NCI-H2107 (cell line): ENCODE results near the gene TNRC6C.
"Not testable (repeated sequence)": the region's sequence is repeated elsewhere in the genome, so short reads cannot be mapped to it uniquely, and the experiment has no call there.

Source experiments
- DNase-seq: peaks from one replicate; lab custom pipeline; 2025; lab: John Stamatoyannopoulos, UW

Gene TNRC6C

GRCh38 chr17:78138204-78139060, 179.9 kb downstream of the TNRC6C start:
- DNase-seq = no peak

GRCh38 chr17:78139861-78140168, 181.3 kb downstream of the TNRC6C start:
- DNase-seq = not testable (repeated sequence)

GRCh38 chr17:78140169-78141051, 181.9 kb downstream of the TNRC6C start:
- no peak for DNase-seq

GRCh38 chr17:78141437-78142118, 183.1 kb downstream of the TNRC6C start:
- no peak for DNase-seq

GRCh38 chr17:78142119-78142861, 183.8 kb downstream of the TNRC6C start:
- DNase-seq = no peak

- no peak for DNase-seq
Measured at GRCh38 chr17:78143214-78144146, 185.0 kb downstream of the TNRC6C start.

GRCh38 chr17:78144147-78144719, 185.7 kb downstream of the TNRC6C start:
- no peak for DNase-seq

GRCh38 chr17:78144736-78145641, 186.5 kb downstream of the TNRC6C start:
- DNase-seq = no peak

- DNase-seq = no peak
Measured at GRCh38 chr17:78146471-78146869, 188.0 kb downstream of the TNRC6C start.

GRCh38 chr17:78146881-78147280, 188.4 kb downstream of the TNRC6C start:
- DNase-seq = no peak

- no peak for DNase-seq
Measured at GRCh38 chr17:78147315-78147998, 189.0 kb downstream of the TNRC6C start.

- DNase-seq = no peak
Measured at GRCh38 chr17:78148286-78149016, 189.9 kb downstream of the TNRC6C start.

GRCh38 chr17:78151514-78152008, 193.1 kb downstream of the TNRC6C start:
- no peak for DNase-seq

- no peak for DNase-seq
Measured at GRCh38 chr17:78154903-78155811, 196.7 kb downstream of the TNRC6C start.
